Esophagus (tissue), 2 donors: ENCODE results near the gene LRRC39. TPM values are rescaled to one million over a fixed set of nuclear protein-coding genes. Genes with fewer than 3 reads are reported as not detected.

ENCODE experiments used
- H3K27ac ChIP-seq, 2 donors: one replicate each; pipeline ENCODE4 v1.5.1; 2013; ENCODE audit warnings: low read depth in 2 of 2, mild to moderate bottlenecking in 2 of 2, inconsistent platforms in 1 of 2, low read length in 1 of 2, moderate library complexity in 1 of 2
- H3K27me3 ChIP-seq, 2 donors: one replicate each; pipeline ENCODE4 v1.6.1; 2013; ENCODE audit warnings: low read length in 2 of 2, control low read depth in 1 of 2, mild to moderate bottlenecking in 1 of 2; ENCODE audit not compliant: insufficient read depth in 2 of 2, control insufficient read depth in 1 of 2
- H3K36me3 ChIP-seq, 2 donors: one replicate each; pipeline ENCODE4 v1.6.1; 2013; ENCODE audit warnings: low read length in 1 of 2; ENCODE audit not compliant: control insufficient read depth in 2 of 2, insufficient read depth in 2 of 2
- H3K4me1 ChIP-seq, 2 donors: one replicate each; pipeline ENCODE4 v1.6.1; 2013; ENCODE audit warnings: low read length in 1 of 2; ENCODE audit not compliant: control insufficient read depth in 2 of 2, insufficient read depth in 2 of 2
- H3K4me3 ChIP-seq, 2 donors: one replicate each; pipeline ENCODE4 v1.5.1; 2013; ENCODE audit warnings: low read length in 2 of 2, mild to moderate bottlenecking in 2 of 2, low read depth in 1 of 2, moderate library complexity in 1 of 2
- H3K9me3 ChIP-seq, 2 donors: one replicate each; pipeline ENCODE4 v1.6.1; 2013; ENCODE audit warnings: mild to moderate bottlenecking in 2 of 2, low read depth in 1 of 2, low read length in 1 of 2, moderate library complexity in 1 of 2; ENCODE audit not compliant: control insufficient read depth in 2 of 2, insufficient read depth in 1 of 2
- WGBS, 2 donors: extraction: QIAGEN DNeasy Blood & Tissue Kit; methylation state at CpG; one replicate each; pipeline ENCODE4 v1.1.7; 2013; 5-methylcytosine and 5-hydroxymethylcytosine counted together
- polyA plus RNA-seq, 2 donors: library from polyadenylated mRNA; stranded (reverse); fragments of 200-250 nt; gene quantifications; one replicate each; pipeline ENCODE4 v1.2.3, GENCODE V29; 2013
- donor health status: healthy with polysubstance abuse.
- donor health status: Bipolar disorder and iron deficiency.

LRRC39 gene
- polyA plus RNA-seq, 2 donors, result 0.41 to 1.2 TPM

- H3K27me3 ChIP-seq, result no peaks in the 10 kb centered on the region
- WGBS, 2 donors, result 71 to 72% methylated on average over 3 of the region's 3 CpGs
- H3K27ac ChIP-seq, result no peak overlapping the region
- H3K4me1 ChIP-seq, result no peaks in the 10 kb centered on the region
- no peak overlapping the region for H3K4me3 ChIP-seq
- peaks cover 0 to 2% of the 10 kb centered on the region in 2 donors for H3K36me3 ChIP-seq
- no peaks in the 10 kb centered on the region for H3K9me3 ChIP-seq
These were observed 43.2 kb downstream of the LRRC39 start for GRCh38 chr1:100134872-100135271.

GRCh38 chr1:100132566-100133477, 45.2 kb downstream of the LRRC39 start, which contains the start of the genes SASS6 and TRMT13:
SASS6 (minus strand) TSS chr1:100132930; CDS start chr1:100132814, 116 bp downstream.
TRMT13 (plus strand) TSS chr1:100133163; CDS start chr1:100133169, 6 bp downstream.
- WGBS, 2 donors, result 0% methylated on average over 57 of the region's 57 CpGs
- no peaks in the 10 kb centered on the region for H3K4me1 ChIP-seq
- peak within 1 kb of the TSS; percentile 31 to 83 for H3K27ac ChIP-seq
- no peaks in the 10 kb centered on the region for H3K9me3 ChIP-seq
- H3K27me3 ChIP-seq, result no peaks in the 10 kb centered on the region
- H3K4me3 ChIP-seq, result peak within 1 kb of the TSS; percentile 77 to 99
- no peaks in the 10 kb centered on the region for H3K36me3 ChIP-seq

GRCh38 chr1:100131623-100132022, 46.4 kb downstream of the LRRC39 start:
- no peak overlapping the region for H3K27ac ChIP-seq
- no peaks in the 10 kb centered on the region for H3K27me3 ChIP-seq
- no peaks in the 10 kb centered on the region for H3K4me1 ChIP-seq
- WGBS, 2 donors, result 71 to 79% methylated on average over 8 of the region's 8 CpGs
- H3K36me3 ChIP-seq, result no peaks in the 10 kb centered on the region
- no peaks in the 10 kb centered on the region for H3K9me3 ChIP-seq
- H3K4me3 ChIP-seq, result peak overlapping the region in 1 of 2 donors; percentile 99

DNA sequence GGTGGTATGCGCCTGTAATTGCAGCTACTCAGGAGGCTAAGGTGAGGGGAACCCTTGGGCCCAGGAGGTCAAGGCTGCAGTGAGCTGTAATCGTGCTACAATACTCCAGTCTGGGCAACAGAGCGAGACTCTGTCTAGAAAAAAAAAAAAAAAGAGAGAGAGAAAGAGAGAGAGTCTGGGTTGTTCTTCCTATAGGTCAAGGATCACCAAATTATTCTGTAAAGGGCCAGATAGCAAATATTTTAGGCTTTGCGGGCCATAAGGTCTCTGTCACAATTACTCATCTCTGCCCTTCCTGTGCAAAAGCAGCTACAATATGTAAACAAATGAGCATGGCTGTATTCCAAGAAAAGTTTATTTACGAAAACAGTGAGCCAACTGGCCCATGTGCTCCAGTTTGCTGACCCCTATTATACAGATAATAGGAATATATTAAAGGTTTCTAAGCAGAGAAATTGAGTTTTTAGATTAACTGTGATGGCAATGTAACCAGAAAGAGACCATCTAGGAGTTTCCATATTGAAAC, 47.4 kb downstream of the LRRC39 start:
- 80 to 83% methylated on average over 5 of the region's 5 CpGs for WGBS, 2 donors
- H3K27ac ChIP-seq, result no peak overlapping the region
- no peaks in the 10 kb centered on the region for H3K36me3 ChIP-seq
- no peaks in the 10 kb centered on the region for H3K27me3 ChIP-seq
- H3K4me3 ChIP-seq, result no peak overlapping the region
- H3K9me3 ChIP-seq, result no peaks in the 10 kb centered on the region
- H3K4me1 ChIP-seq, result no peaks in the 10 kb centered on the region

- no peaks in the 10 kb centered on the region for H3K27me3 ChIP-seq
- no peaks in the 10 kb centered on the region for H3K36me3 ChIP-seq
- H3K4me3 ChIP-seq, result no peak overlapping the region
- H3K4me1 ChIP-seq, result no peaks in the 10 kb centered on the region
- WGBS, 2 donors, result 74 to 77% methylated on average over 1 of the region's 1 CpG
- H3K27ac ChIP-seq, result no peak overlapping the region
- H3K9me3 ChIP-seq, result no peaks in the 10 kb centered on the region
These were observed 50.8 kb downstream of the LRRC39 start for GRCh38 chr1:100127226-100127625.

DNA sequence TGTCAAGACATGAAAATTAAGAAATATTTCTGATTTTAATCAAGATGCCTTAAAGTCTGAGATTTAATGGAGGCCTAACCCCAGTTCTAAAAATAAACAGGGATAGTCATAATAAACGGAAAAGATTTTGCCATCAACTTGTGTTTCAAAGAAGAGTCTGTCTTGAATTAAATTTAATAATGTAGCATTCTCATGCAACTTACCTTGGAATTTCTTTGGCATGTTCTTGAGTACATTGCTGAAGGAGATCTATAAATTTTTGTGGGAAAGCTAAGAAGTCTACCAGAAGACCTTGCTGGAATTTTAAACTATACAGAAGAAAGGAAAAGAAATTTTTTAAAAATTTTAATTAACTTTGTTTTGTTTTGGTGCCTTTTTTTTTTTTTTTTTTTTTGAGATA, 55.9 kb downstream of the LRRC39 start:
- Histone ChIP-seq H3K36me3 (no peaks in the 10 kb centered on the region), H3K27me3 (no peaks in the 10 kb centered on the region), H3K9me3 (no peaks in the 10 kb centered on the region), H3K4me1 (no peaks in the 10 kb centered on the region), H3K27ac (no peak overlapping the region), H3K4me3 (no peak overlapping the region)
- WGBS, 2 donors, result 81 to 85% methylated on average over 1 of the region's 1 CpG

DNA sequence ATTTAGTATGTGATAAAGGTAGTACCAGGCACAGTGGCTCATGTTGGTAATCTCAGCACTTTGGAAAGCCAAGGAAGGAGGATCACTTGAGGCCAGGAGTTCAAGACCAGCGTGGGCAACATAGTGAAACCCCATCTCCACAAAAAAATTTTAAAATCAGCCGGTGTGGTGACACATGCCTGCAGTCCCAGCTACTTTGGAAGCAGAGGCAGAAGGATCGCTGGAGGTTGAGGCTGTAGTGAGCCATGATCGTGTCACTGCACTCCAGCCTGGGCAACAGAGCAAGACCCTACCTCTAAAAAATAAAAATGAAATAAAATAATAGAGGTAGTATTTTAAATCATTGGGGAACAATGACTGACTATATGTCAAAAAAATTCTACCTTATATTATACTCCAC, 62.5 kb downstream of the LRRC39 start:
- no peaks in the 10 kb centered on the region for H3K4me1 ChIP-seq
- 96 to 100% methylated on average over 4 of the region's 4 CpGs for WGBS, 2 donors

DNA sequence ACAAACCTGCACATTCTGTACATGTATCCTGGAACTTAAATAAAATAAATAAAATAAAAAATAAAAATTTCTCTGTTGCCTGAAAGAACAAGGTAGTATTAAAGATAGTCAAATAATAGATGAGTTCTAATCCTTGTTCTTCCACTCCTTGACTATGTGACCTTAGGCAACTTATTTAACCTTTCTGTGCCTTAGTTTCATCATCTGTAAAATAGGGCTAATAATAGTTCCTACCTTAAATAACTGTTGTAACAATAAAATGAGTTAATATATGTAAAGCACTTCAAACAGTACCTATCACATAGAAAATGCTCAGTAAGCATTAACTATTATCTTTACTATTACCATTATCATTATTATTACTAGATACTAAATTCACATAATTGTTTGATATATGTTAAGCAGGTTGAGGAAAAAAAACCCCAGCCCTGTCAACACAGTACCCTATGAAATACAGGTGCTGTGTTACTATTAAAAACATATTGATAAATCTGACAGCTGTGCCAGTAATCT, 68.4 kb downstream of the LRRC39 start:
- Histone ChIP-seq H3K4me1 (no peaks in the 10 kb centered on the region), H3K27ac (no peak overlapping the region), H3K4me3 (no peak overlapping the region), H3K36me3 (peaks cover 0 to 2% of the 10 kb centered on the region in 2 donors), H3K27me3 (no peaks in the 10 kb centered on the region), H3K9me3 (no peaks in the 10 kb centered on the region)

More for the DNA sequence above, 62.5 kb downstream of the LRRC39 start:
- Histone ChIP-seq H3K36me3 (no peaks in the 10 kb centered on the region), H3K27ac (no peak overlapping the region), H3K27me3 (no peaks in the 10 kb centered on the region), H3K4me3 (no peak overlapping the region), H3K9me3 (no peaks in the 10 kb centered on the region)

GRCh38 chr1:100107696-100108095, 70.4 kb downstream of the LRRC39 start:
- Histone ChIP-seq H3K4me1 (no peaks in the 10 kb centered on the region), H3K9me3 (no peaks in the 10 kb centered on the region), H3K27me3 (no peaks in the 10 kb centered on the region), H3K36me3 (peaks cover 0 to 2% of the 10 kb centered on the region in 2 donors), H3K27ac (no peak overlapping the region), H3K4me3 (no peak overlapping the region)
- 92 to 93% methylated on average over 4 of the region's 4 CpGs for WGBS, 2 donors
